ENCODE data around the gene ADGRD2.

Gene ADGRD2

GRCh38 chr9:124473310-124473709, 23.1 kb downstream of the ADGRD2 start:
- H3K4ac ChIP-seq (ENCODE audit: low read depth in 1 of 2, low read length in 2 of 2), result no peak overlapping the region
- no peak overlapping the region for H2BK120ac ChIP-seq (ENCODE audit: low read depth, low read length)
- no peaks in the 10 kb centered on the region for H3K9me3 ChIP-seq (ENCODE audit: control insufficient read depth, low read length)
- WGBS, result 82% methylated on average over 10 of the region's 10 CpGs
- no peak overlapping the region for H3K4me2 ChIP-seq (ENCODE audit: low read length, poor library complexity, severe bottlenecking)
- H3K4me1 ChIP-seq (ENCODE audit: control insufficient read depth, insufficient read depth, low read depth, low read length), result peaks cover 10% of the 10 kb centered on the region
- H4K8ac ChIP-seq (ENCODE audit: low read length), result peak overlapping the region; percentile 46
- H2AFZ ChIP-seq (ENCODE audit: low read depth, low read length), result no peak overlapping the region
- H3K36me3 ChIP-seq (ENCODE audit: control insufficient read depth in 1 of 2, insufficient read depth in 2 of 2, low read depth in 1 of 2, low read length in 2 of 2), result no peaks in the 10 kb centered on the region
- H3K23ac ChIP-seq (ENCODE audit: low read length in 2 of 2), result no peak overlapping the region
- H2AK5ac ChIP-seq (ENCODE audit: low read length, severe bottlenecking), result no peak overlapping the region
- H3K27ac ChIP-seq (ENCODE audit: low read length, poor library complexity, severe bottlenecking), result no peak overlapping the region
- H3K14ac ChIP-seq (ENCODE audit: low read length in 2 of 2), result no peak overlapping the region
- H3K4me3 ChIP-seq (ENCODE audit: insufficient read depth in 1 of 2, low read depth in 1 of 2, low read length in 2 of 2), result no peak overlapping the region
- H3K18ac ChIP-seq (ENCODE audit: low read depth in 1 of 2, low read length in 2 of 2), result no peak overlapping the region
- peaks cover 52 to 76% of the 10 kb centered on the region in 2 experiments for H3K27me3 ChIP-seq (ENCODE audit: control insufficient read depth in 1 of 2, insufficient read depth in 1 of 2, low read length in 2 of 2)
- H3K79me1 ChIP-seq (replicated peaks; ENCODE audit: low read length, poor library complexity, severe bottlenecking), result no peaks in the 10 kb centered on the region
- no peak for DNase-seq
- no peak overlapping the region for H4K91ac ChIP-seq (ENCODE audit: low read length)
- no peak overlapping the region for H2BK5ac ChIP-seq (ENCODE audit: low read depth, low read length, poor library complexity, severe bottlenecking)
- no peak overlapping the region for H3K9ac ChIP-seq (ENCODE audit: low read length)
- no peak overlapping the region for H2BK15ac ChIP-seq (ENCODE audit: low read depth, poor library complexity, severe bottlenecking)
- no peak overlapping the region for H2BK12ac ChIP-seq (ENCODE audit: low read length in 2 of 2)

DNA sequence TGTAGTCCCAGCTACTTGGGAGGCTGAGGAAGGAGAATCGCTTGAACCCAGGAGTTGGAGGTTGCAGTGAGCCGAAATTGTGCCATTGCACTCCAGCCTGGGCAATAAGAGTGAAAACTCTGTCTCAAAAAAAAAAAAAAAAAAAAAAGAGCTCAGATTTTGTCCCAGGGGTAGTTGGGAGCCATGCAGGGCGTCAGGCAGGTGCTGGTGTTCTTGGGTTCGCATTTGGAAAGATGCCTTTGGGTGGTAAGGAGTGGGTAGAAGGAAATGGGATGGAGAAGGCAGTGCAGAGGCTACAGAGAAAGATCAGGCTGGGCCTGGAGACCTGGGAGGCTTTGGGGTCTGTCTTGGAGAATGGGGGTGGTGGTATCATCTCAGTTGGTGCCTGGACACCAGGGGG, 23.9 kb downstream of the ADGRD2 start:
- peaks cover 60 to 84% of the 10 kb centered on the region in 2 experiments for H3K27me3 ChIP-seq (ENCODE audit: control insufficient read depth in 1 of 2, insufficient read depth in 1 of 2, low read length in 2 of 2)
- H3K4me3 ChIP-seq (ENCODE audit: insufficient read depth in 1 of 2, low read depth in 1 of 2, low read length in 2 of 2), result no peak overlapping the region
- 78% methylated on average over 4 of the region's 4 CpGs for WGBS
- no peak overlapping the region for H3K18ac ChIP-seq (ENCODE audit: low read depth in 1 of 2, low read length in 2 of 2)
- H3K4me1 ChIP-seq (ENCODE audit: control insufficient read depth, insufficient read depth, low read depth, low read length), result peaks cover 10% of the 10 kb centered on the region
- no peak overlapping the region for H3K14ac ChIP-seq (ENCODE audit: low read length in 2 of 2)
- no peak overlapping the region for H2AFZ ChIP-seq (ENCODE audit: low read depth, low read length)
- H3K4ac ChIP-seq (ENCODE audit: low read depth in 1 of 2, low read length in 2 of 2), result no peak overlapping the region
- H4K8ac ChIP-seq (ENCODE audit: low read length), result no peak overlapping the region
- no peaks in the 10 kb centered on the region for H3K36me3 ChIP-seq (ENCODE audit: control insufficient read depth in 1 of 2, insufficient read depth in 2 of 2, low read depth in 1 of 2, low read length in 2 of 2)
- no peaks in the 10 kb centered on the region for H3K79me1 ChIP-seq (replicated peaks; ENCODE audit: low read length, poor library complexity, severe bottlenecking)
- no peak overlapping the region for H3K23ac ChIP-seq (ENCODE audit: low read length in 2 of 2)
- H2BK120ac ChIP-seq (ENCODE audit: low read depth, low read length), result no peak overlapping the region
- H4K91ac ChIP-seq (ENCODE audit: low read length), result no peak overlapping the region
- DNase-seq, result no peak
- no peak overlapping the region for H2BK5ac ChIP-seq (ENCODE audit: low read depth, low read length, poor library complexity, severe bottlenecking)
- no peak overlapping the region for H2AK5ac ChIP-seq (ENCODE audit: low read length, severe bottlenecking)
- no peak overlapping the region for H2BK12ac ChIP-seq (ENCODE audit: low read length in 2 of 2)
- no peaks in the 10 kb centered on the region for H3K9me3 ChIP-seq (ENCODE audit: control insufficient read depth, low read length)
- H3K9ac ChIP-seq (ENCODE audit: low read length), result no peak overlapping the region
- no peak overlapping the region for H2BK15ac ChIP-seq (ENCODE audit: low read depth, poor library complexity, severe bottlenecking)
- no peak overlapping the region for H3K27ac ChIP-seq (ENCODE audit: low read length, poor library complexity, severe bottlenecking)
- H3K4me2 ChIP-seq (ENCODE audit: low read length, poor library complexity, severe bottlenecking), result no peak overlapping the region

DNA sequence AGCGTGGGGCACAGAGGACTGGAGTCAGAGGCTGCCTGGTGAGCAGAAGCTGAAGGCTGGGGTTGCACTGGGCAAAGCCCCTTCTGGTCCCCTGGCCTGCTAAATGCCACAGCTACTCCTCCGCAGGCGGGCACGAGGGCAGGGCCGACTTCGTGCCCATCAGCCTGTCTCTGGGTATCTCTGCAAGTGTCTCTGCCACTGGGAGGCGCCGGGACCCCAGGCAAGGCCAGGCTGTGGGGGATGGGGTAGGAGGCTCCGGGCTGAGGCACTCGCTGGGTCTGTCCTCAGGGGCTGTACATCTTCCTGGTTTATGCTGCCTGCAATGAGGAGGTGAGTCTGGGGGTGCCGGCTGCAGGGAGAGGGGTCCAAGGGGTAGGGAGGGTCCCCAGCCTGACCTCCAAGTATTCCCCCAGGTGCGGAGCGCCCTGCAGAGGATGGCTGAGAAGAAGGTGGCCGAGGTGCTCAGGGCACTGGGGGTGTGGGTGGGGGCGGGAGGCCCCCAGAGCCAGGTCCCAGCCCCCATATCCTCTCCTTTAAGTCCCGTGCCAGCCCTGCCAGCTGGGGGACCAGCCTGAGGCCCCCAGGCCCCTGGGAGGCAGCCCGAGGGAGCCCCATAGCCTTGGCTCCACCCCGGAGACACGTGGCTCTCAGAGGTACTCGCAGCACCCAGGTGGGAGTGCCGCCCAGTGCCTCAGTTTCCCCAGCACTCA, 25.1 kb downstream of the ADGRD2 start:
- WGBS, result 67% methylated on average over 19 of the region's 21 CpGs
- Histone ChIP-seq H3K9me3 (ENCODE audit: control insufficient read depth, low read length) (no peaks in the 10 kb centered on the region), H3K27me3 (ENCODE audit: control insufficient read depth in 1 of 2, insufficient read depth in 1 of 2, low read length in 2 of 2) (peaks cover 71 to 88% of the 10 kb centered on the region in 2 experiments), H3K9ac (ENCODE audit: low read length) (no peak overlapping the region), H3K4me3 (ENCODE audit: insufficient read depth in 1 of 2, low read depth in 1 of 2, low read length in 2 of 2) (no peak overlapping the region), H2BK12ac (ENCODE audit: low read length in 2 of 2) (no peak overlapping the region), H3K27ac (ENCODE audit: low read length, poor library complexity, severe bottlenecking) (no peak overlapping the region), H3K4ac (ENCODE audit: low read depth in 1 of 2, low read length in 2 of 2) (no peak overlapping the region), H2BK120ac (ENCODE audit: low read depth, low read length) (no peak overlapping the region), H3K18ac (ENCODE audit: low read depth in 1 of 2, low read length in 2 of 2) (no peak overlapping the region), H2BK15ac (ENCODE audit: low read depth, poor library complexity, severe bottlenecking) (no peak overlapping the region), H3K4me1 (ENCODE audit: control insufficient read depth, insufficient read depth, low read depth, low read length) (peaks cover 10% of the 10 kb centered on the region), H3K36me3 (ENCODE audit: control insufficient read depth in 1 of 2, insufficient read depth in 2 of 2, low read depth in 1 of 2, low read length in 2 of 2) (no peaks in the 10 kb centered on the region), H3K14ac (ENCODE audit: low read length in 2 of 2) (no peak overlapping the region), H2AFZ (ENCODE audit: low read depth, low read length) (no peak overlapping the region), H4K8ac (ENCODE audit: low read length) (no peak overlapping the region), H2AK5ac (ENCODE audit: low read length, severe bottlenecking) (no peak overlapping the region), H2BK5ac (ENCODE audit: low read depth, low read length, poor library complexity, severe bottlenecking) (no peak overlapping the region), H3K23ac (ENCODE audit: low read length in 2 of 2) (no peak overlapping the region), H3K79me1 (replicated peaks; ENCODE audit: low read length, poor library complexity, severe bottlenecking) (no peaks in the 10 kb centered on the region), H3K4me2 (ENCODE audit: low read length, poor library complexity, severe bottlenecking) (no peak overlapping the region), H4K91ac (ENCODE audit: low read length) (no peak overlapping the region)
- DNase-seq, result no peak

DNA sequence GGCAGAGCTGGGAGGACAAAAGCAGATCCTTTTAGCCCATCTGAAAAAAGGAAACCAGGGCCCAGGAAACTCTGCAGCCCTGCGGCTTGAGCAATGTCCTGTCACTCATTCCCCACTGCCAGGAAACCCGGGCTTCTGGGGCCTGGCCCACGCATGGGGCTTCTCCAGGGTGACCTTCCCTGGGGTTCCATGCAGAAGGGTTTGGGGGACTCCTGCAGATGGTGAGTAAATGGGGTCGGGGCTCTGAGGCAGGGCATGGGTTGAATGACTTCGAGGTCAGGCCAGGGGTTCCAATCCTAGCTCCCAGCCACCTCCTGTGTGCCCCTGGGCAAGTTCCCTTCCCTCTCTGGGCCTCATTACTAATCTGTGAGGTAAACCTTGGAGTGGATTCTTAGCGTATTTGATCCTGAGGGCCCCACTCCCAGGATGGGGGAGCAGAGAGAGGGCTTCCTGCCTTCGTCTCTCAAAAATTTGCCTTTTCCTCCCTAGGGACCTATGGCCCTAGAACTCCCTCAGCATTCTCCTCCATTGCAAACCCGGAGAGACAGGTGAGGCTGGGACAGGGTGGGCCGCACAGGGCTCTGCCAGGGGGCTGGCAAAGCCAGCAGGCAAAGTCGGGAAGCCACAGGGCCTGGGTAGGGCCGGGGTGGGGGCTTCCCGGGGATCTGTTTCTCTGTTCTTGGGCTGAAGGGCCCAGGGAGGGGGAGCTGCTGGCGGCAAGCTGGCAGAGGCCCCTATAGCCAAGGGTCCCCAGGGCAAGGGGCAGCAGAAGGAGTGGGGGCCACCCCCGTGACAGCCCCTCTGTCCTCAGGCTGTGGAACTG, 25.8 kb downstream of the ADGRD2 start:
- Histone ChIP-seq H3K79me1 (replicated peaks; ENCODE audit: low read length, poor library complexity, severe bottlenecking) (no peaks in the 10 kb centered on the region), H3K4ac (ENCODE audit: low read depth in 1 of 2, low read length in 2 of 2) (no peak overlapping the region), H3K4me2 (ENCODE audit: low read length, poor library complexity, severe bottlenecking) (no peak overlapping the region), H2AFZ (ENCODE audit: low read depth, low read length) (no peak overlapping the region), H2BK15ac (ENCODE audit: low read depth, poor library complexity, severe bottlenecking) (peak overlapping the region; percentile 71), H3K23ac (ENCODE audit: low read length in 2 of 2) (no peak overlapping the region), H2BK12ac (ENCODE audit: low read length in 2 of 2) (no peak overlapping the region), H4K8ac (ENCODE audit: low read length) (no peak overlapping the region), H3K14ac (ENCODE audit: low read length in 2 of 2) (no peak overlapping the region), H3K4me3 (ENCODE audit: insufficient read depth in 1 of 2, low read depth in 1 of 2, low read length in 2 of 2) (no peak overlapping the region), H2AK5ac (ENCODE audit: low read length, severe bottlenecking) (no peak overlapping the region), H4K91ac (ENCODE audit: low read length) (no peak overlapping the region), H3K9ac (ENCODE audit: low read length) (no peak overlapping the region), H3K4me1 (ENCODE audit: control insufficient read depth, insufficient read depth, low read depth, low read length) (peaks cover 10% of the 10 kb centered on the region), H3K9me3 (ENCODE audit: control insufficient read depth, low read length) (no peaks in the 10 kb centered on the region), H3K27ac (ENCODE audit: low read length, poor library complexity, severe bottlenecking) (no peak overlapping the region), H3K36me3 (ENCODE audit: control insufficient read depth in 1 of 2, insufficient read depth in 2 of 2, low read depth in 1 of 2, low read length in 2 of 2) (no peaks in the 10 kb centered on the region), H2BK120ac (ENCODE audit: low read depth, low read length) (no peak overlapping the region), H3K27me3 (ENCODE audit: control insufficient read depth in 1 of 2, insufficient read depth in 1 of 2, low read length in 2 of 2) (peaks cover 65 to 86% of the 10 kb centered on the region in 2 experiments), H3K18ac (ENCODE audit: low read depth in 1 of 2, low read length in 2 of 2) (no peak overlapping the region), H2BK5ac (ENCODE audit: low read depth, low read length, poor library complexity, severe bottlenecking) (no peak overlapping the region)
- no peak for DNase-seq
- whole genome bisulfite sequencing, result 80% methylated on average over 14 of the region's 14 CpGs

Measured in mesenchymal stem cell (in vitro differentiated cells and primary cell).